GM19193 (cell line): ENCODE measurements around the gene KPNA3.

Experiments
- POLR2A ChIP-seq: IDR thresholded peaks from 4 replicates; pipeline ENCODE4 v1.6.1; 2011; ENCODE audit not compliant: insufficient read depth, insufficient read length; ENCODE audit errors: extremely low read depth

KPNA3 gene

DNA sequence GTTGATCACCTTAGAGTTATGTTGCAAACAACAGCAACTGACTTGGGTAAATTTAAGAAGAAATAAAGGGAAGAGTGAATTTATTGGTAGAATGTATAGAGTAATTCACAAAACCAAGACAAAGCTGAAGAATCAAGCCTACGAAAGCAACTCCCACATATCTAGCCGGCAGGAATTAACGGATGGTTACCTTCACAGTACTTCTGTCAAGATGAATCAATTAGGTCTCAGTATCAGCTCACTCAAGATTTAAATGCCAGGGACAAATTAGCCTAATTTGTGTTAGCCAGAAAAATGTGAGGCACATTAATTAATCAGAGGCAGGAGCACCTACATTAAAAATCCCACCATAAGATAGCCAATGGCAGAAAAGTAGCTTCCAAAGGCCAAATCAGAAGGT is 10.7 kb downstream of the KPNA3 start:
- TF ChIP-seq POLR2A, result no peak

DNA sequence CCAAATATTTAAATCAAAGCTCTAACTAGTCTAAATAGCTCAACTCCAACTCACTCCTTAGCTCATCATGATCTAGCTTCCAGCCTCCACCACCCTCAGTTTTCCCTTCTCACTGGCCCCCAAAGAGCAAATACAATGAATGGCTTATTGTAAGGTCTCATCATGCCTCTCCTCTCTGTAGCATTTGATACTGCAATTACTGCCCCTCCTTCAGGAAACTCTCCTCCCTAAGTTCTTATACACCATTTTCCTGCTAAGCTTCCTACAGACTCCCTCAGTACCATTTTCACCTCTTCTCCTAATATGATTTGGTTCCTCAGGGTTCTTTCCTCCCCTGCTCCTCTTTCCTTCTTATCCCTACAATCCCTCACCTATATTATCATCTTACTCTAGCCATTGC is 12.8 kb downstream of the KPNA3 start:
- no peak for TF ChIP-seq POLR2A

DNA sequence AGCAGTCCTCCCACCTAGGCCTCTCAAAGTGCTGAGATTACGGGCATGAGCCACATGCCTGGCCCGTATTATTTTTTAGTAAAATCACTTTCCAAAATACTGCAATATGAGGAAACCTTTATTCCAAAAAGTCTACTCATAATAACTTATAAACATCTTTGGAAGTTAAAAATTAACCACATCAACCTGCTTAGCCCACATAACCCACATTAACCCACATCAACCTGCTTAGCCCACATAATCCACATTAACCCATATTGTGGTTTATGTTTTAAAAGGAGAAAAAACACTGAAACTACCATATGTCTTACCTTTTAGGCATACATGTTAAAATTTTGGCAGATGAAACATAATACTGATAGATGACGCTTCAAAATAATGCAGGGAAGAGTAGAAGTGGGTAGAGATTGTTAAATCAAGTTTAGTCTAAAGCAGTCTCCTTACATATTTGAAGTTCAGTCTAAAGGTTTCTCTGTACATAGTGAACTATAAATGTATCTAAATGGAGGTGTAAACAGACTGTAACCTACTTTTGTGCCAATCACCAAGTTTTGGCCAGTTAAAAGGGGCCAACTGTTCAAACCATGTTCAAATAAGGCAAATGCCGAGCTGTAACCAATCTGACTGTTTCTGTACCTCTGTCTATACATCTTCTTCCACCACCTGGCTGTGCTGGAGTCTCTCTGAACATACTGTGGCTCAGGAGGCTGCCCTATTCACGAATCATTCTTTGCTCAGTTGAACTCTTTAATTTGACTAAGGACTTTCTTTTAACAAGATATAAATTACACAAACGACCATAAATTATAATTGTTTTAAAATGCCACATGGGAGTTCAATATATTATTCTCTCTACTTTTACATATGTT is 14.5 kb downstream of the KPNA3 start:
- TF ChIP-seq POLR2A, result no peak

DNA sequence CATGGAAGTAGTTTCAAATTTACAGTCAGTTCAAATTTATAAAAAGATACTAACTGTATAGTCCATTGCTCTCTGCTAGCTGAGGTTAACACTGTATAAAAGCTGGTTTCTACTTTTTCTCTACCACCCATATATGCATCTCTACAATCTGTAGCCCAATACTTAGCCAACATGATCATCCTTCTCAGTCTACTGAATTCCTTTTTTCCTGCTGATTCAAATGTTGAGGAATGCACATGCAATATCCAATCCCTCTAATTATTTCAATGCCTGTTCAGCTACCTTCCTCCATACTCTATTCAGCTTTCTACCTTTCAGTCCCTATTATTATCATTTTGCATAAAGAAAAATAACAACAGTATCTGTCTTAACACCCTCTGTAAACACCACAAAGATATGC is 15.6 kb downstream of the KPNA3 start:
- TF ChIP-seq POLR2A, result no peak

DNA sequence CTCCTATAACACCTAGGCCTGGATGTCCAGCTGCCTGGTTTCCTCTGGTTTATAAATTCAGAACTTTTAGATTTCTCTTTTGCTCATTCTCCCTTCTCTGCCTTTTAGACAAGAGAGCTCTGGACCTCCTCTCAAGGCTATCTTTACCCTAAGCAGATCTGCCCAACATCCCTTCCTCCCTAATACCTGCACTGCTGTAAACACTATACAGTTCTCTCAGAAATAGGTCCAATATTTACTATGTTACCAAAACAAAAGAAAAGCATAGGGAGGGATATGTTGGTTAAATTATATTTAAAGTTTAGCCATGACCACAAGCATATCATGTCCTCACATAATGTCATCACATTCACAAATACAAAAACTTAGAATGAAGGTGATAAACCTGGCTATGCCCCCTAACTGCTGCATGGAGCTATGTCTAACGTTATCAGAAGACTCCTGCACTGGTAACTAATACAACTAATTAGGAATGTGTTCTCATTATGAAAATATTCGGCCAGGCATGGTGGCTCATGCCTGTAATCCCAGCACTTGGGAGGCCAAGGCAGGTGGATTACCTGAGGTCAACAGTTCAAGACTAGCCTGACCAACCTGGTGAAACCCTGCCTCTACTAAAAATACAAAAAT is 18.0 kb downstream of the KPNA3 start:
- no peak for TF ChIP-seq POLR2A

DNA sequence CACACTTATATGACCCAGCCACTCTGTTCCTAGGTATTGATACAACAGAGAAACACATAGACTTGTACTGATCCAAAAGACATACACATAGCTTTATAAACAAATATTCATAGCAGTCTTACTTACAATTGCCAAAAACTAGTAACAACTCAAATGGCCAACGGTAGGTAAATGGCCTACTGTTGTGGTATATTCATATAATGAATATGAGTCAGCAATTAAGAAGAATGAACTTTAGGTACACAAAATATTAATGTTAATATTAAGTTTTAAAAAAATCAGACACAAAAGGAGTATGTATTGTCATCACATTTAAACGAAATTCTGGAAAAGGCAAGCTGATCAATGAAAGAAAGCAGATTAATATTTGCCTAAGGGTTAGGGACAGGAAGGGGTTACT is 19.7 kb downstream of the KPNA3 start:
- TF ChIP-seq POLR2A, result no peak

DNA sequence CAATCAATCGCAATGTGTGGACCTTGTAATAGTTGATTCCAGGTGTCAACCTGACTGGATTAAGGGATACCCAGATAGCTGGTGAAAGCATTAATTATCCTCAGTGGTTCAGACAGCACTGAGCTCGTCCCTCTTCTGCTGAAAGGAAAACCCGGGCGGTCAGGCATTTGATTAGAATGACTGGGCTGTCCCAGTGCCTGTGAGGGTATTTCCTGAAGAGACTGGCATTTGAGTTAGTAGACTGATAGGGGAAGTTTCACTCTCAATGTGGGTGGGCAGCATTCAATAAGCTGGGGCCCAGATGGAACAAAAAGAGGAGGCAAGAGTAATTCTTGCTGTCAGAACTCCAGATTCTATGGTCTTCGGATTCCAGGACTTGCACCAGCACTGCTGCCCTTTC is 31.9 kb downstream of the KPNA3 start:
- no peak for TF ChIP-seq POLR2A

DNA sequence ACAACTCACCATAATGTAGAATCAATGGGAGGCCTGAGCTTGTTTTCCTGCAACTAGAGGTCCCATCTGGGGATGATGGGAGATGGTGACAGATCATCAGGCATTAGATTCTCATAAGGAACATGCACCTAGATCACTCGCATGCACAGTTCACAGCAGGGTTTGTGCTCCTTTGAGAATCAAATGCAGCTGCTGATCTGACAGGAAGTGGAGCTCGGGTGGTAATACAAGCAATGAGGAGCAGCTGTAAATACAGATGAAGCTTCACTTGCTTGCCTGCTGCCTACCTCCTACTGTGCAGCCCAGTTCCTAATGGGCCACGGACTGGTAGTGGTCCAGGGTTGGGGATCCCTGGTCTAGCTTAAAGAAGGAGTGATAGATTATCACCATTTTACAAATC is 33.0 kb downstream of the KPNA3 start:
- TF ChIP-seq POLR2A, result no peak

DNA sequence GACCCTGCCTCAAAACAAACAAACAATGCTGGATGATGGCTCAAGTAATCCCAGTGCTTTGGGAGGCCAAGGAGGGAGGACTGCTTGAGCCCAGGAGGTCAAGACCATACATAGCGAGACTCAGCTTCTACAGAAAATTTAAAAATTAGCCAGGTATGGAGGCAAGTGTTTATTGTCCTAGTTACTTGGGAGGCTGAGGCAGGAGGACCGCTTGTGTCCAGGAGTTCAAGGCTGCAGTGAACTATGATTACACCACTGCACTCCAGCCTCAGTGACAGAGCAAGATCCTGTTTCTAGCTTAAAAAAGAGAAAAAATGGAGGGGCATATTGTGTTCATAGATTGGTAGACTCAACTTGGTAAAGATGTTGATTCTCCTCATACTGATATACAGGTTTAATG is 36.2 kb downstream of the KPNA3 start:
- no peak for TF ChIP-seq POLR2A

DNA sequence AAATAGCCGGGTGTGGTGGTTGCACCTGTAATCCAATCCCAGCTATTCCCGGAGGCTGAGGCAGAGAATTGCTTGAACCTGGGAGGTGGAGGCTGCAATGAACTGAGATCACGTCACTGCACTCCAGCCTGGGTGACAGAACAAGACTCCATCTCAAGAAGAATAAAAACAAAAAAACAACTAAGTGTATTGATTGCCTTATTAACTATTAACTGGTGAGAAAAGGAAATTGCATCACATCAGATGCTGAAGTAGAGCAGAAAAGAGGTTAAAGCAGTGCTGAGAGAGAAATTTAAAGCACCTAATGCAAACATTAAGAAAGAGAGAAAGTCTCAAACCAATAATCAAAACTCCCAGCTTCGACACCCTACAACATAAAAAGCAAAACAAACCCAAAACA is 38.3 kb downstream of the KPNA3 start:
- no peak for TF ChIP-seq POLR2A

DNA sequence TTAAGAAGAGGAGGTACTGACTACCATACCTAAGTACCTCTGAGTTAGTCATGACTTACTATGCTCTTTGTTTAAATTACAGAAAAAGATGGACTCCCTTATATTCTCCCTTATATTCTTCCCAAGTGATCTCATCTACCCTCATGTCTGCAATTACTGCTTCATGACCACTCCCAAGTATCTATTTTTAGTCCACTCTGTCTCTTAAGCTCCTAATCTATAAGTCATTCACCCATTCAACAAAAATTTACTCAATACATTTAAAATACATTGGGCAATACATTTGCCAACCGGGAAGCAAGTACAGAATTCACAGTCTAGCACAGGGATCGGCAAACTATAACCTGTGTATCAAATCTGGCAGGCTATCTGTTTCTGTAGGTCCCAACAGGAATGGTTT is 42.6 kb downstream of the KPNA3 start:
- no peak for TF ChIP-seq POLR2A

DNA sequence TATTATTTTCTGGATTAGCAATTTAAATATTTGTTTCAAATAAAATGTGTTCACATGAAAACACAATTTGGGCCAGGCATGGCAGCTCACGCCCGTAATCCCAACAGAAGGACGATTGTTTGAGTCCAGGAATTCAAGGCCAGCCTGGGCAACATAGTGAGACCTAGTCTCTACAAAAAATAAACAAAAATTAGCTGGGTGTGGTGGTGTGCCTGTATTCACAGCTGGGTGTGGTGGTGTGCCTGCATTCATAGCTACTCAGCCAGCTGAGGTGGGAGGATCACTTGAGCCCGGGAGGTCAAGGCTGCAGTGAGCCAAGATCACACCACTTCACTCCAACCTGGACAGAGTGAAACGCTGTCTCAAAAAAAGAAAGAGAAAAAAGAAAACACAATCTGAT is 46.4 kb downstream of the KPNA3 start:
- TF ChIP-seq POLR2A, result no peak

DNA sequence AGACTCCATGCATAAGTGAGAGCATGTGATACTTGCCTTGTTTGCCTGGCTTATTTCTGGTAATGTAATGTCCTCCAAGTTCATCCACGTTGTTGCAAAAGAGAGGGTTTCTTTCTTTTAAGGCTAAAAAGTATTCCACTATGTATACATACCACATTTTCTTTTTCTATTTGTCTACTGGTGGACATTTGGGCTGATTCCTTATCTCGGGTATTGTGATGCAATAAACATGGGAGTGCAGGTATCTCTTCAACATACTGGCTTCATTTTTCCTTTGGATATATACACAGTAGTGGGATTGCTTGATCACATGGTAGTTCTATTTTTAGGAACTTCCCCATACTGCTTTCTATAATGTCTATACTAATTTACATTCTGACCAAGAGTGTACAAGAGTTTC is 51.6 kb downstream of the KPNA3 start:
- TF ChIP-seq POLR2A, result no peak

DNA sequence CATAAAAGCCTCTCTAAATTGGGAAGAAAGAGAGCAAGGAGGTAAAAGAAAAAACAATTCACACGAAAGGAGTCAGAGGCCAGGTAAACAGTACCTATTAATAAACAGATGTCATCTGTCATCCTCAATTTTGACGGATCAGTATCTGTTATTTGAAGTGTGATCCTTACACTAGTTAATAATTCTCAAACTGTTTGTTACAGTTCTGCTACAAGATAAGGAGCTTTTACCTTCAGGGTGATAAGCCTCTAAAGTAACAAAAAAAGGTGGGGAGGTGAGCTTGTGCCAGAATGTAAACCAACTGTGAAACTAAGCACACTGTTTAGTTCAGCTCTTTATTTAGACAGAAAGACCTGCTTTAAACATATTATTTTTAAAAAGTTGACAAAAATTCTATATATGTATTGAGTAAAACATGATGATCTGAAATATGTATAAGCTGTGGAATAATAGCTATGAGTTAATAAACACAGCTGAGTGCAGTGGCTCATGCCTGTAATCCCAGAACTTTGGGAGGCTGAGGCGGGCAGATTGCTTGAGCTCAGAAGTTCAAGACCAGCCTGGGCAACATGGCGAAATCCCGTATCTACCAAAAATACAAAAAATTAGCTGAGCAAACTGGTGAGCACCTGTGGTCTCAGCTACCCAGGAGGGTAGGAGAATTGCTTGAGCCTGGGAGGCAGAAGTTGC is 52.8 kb downstream of the KPNA3 start:
- TF ChIP-seq POLR2A, result no peak

DNA sequence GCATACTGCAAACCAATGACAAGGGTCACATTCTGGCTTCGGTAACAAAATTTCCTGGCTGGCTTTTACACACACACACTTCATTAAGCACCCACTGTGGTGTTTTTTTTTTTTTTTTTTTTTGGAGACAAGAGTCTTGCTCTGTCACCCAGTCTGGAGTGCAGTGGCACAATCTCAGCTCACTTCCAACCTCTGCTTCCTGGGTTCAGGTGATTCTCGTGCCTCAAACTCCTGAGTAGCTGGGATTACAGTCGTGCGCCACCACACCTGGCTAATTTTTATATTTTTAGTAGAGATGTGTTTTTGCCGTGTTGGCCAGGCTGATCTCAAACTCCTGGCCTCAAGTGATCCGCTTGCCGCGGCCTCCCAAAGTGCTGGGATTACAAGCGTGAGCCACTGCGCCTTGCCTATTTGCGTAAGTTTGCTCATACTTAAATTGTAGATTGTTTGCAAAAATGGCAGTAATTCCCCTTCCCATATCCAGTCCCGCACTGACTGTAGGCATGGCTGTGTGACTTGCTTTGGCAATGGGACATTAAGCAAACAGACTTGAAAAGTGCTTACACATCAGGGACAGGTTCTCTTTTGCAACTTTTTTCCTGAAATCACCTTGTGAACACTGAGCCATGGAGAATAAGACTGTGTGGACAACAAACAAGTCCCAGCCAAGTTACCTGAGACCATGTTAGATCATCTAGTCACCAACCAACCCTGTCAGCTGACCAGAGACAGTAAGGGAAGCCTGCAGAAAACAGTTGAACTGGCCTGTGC is 59.1 kb downstream of the KPNA3 start:
- TF ChIP-seq POLR2A, result no peak
